Cardiac septum (tissue), 1 donor: Measurements from ENCODE around the gene GSX2. TPM values are rescaled to one million over a fixed set of nuclear protein-coding genes. Genes with fewer than 3 reads are reported as not detected.
"Not testable (repeated sequence)": the region's sequence is repeated elsewhere in the genome, so short reads cannot be mapped to it uniquely, and the experiment has no call there.

ENCODE experiments used
- DNase-seq: peaks from one replicate; pipeline ENCODE4 v3.0.0-alpha.2; 2020; ENCODE audit warnings: low spot score
- intact Hi-C: fragments of 100-400 bp; cut with DNase I; formaldehyde crosslinking; loops from one replicate; pipeline ENCODE4 v1.14.0; 2022
- long read RNA-seq: library from polyadenylated mRNA; unstranded; transcript quantifications from one replicate; pipeline ENCODE4 v2.0.0, GENCODE V29; 2021
- total RNA-seq: library from RNA; stranded (reverse); fragmentation: NEBNext Ultra II Directional; extraction: Animal tissue kit (Norgen Biotek cat#: 25700); gene quantifications from one replicate; pipeline ENCODE4 v1.2.1, GENCODE V29; 2021
- donor health status: DM: no; HTN: no; CAD: no.

GSX2 gene
- total RNA-seq: not detected
- long read RNA-seq: 0 reads

- no peak for DNase-seq
- intact Hi-C loops: loop anchor here (10.0 kb wide), 1 partner anchor 115 kb away; no protein-coding TSS in a partner anchor
Measured at GRCh38 chr4:54099748-54100574, at the start of gene GSX2. Gene GSX2 (plus strand): TSS chr4:54100163. CDS start chr4:54100345, 182 bp downstream.

GRCh38 chr4:54050214-54050904, 49.6 kb upstream of the GSX2 start:
- intact Hi-C loops: no loop called here
- no peak for DNase-seq

- intact Hi-C loops, DNase-seq: not testable (repeated sequence)
Measured at GRCh38 chr4:54053322-54053721, 46.6 kb upstream of the GSX2 start.

- intact Hi-C loops: no loop called here
Measured at GRCh38 chr4:54054501-54054900, 45.5 kb upstream of the GSX2 start.

GRCh38 chr4:54055494-54055893, 44.5 kb upstream of the GSX2 start:
- no peak for DNase-seq
- intact Hi-C loops: no loop called here

More at GRCh38 chr4:54054501-54054900, 45.5 kb upstream of the GSX2 start:
- DNase-seq: no peak

GRCh38 chr4:54056360-54056759, 43.6 kb upstream of the GSX2 start:
- intact Hi-C loops: no loop called here
- no peak for DNase-seq

GRCh38 chr4:54058171-54058570, 41.8 kb upstream of the GSX2 start:
- intact Hi-C loops: no loop called here
- no peak for DNase-seq

GRCh38 chr4:54060116-54060515, 39.8 kb upstream of the GSX2 start:
- intact Hi-C loops: loop anchor here (5.0 to 10.0 kb wide), 2 partner anchors 128 to 355 kb away; no protein-coding TSS in a partner anchor
- no peak for DNase-seq

- no peak for DNase-seq
- intact Hi-C loops: loop anchor here (5.0 to 10.0 kb wide), 2 partner anchors 129 to 356 kb away; no protein-coding TSS in a partner anchor
Measured at GRCh38 chr4:54061067-54061466, 38.9 kb upstream of the GSX2 start.

- no peak for DNase-seq
- intact Hi-C loops: loop anchor here (5.0 to 10.0 kb wide), 2 partner anchors 130 to 357 kb away; no protein-coding TSS in a partner anchor
Measured at GRCh38 chr4:54061873-54062272, 38.1 kb upstream of the GSX2 start.

GRCh38 chr4:54062392-54062791, 37.6 kb upstream of the GSX2 start:
- intact Hi-C loops: loop anchor here (5.0 to 10.0 kb wide), 2 partner anchors 130 to 358 kb away; no protein-coding TSS in a partner anchor
- DNase-seq: no peak

- no peak for DNase-seq
- intact Hi-C loops: loop anchor here (5.0 to 10.0 kb wide), 2 partner anchors 131 to 358 kb away; no protein-coding TSS in a partner anchor
Measured at GRCh38 chr4:54063229-54063628, 36.7 kb upstream of the GSX2 start.

GRCh38 chr4:54063737-54064316, 36.1 kb upstream of the GSX2 start:
- intact Hi-C loops: loop anchor here (2.0 to 10.0 kb wide), 3 partner anchors 19 to 359 kb away; no protein-coding TSS in a partner anchor
- peak; percentile 79 for DNase-seq

GRCh38 chr4:54064317-54065111, 35.4 kb upstream of the GSX2 start, which contains the start of gene CHIC2:
Gene CHIC2 (minus strand): TSS chr4:54064605. CDS start chr4:54064300, 305 bp downstream.
- intact Hi-C loops: loop anchor here (2.0 to 10.0 kb wide), 4 partner anchors 18 to 360 kb away; no protein-coding TSS in a partner anchor
- DNase-seq: peak; percentile 98

- no peak for DNase-seq
- intact Hi-C loops: loop anchor here (2.0 to 10.0 kb wide), 3 partner anchors 17 to 361 kb away; no protein-coding TSS in a partner anchor
Measured at GRCh38 chr4:54065282-54066087, 34.5 kb upstream of the GSX2 start.

- intact Hi-C loops: loop anchor here (5.0 to 10.0 kb wide), 2 partner anchors 151 to 361 kb away; no protein-coding TSS in a partner anchor
Measured at GRCh38 chr4:54066088-54066415, 33.9 kb upstream of the GSX2 start.

GRCh38 chr4:54066718-54067129, 33.2 kb upstream of the GSX2 start:
- no peak for DNase-seq
- intact Hi-C loops: loop anchor here (5.0 to 10.0 kb wide), 2 partner anchors 151 to 362 kb away; no protein-coding TSS in a partner anchor

More at GRCh38 chr4:54066088-54066415, 33.9 kb upstream of the GSX2 start:
- DNase-seq: no peak

GRCh38 chr4:54067166-54067565, 32.8 kb upstream of the GSX2 start:
- DNase-seq: no peak
- intact Hi-C loops: loop anchor here (5.0 to 10.0 kb wide), 2 partner anchors 150 to 362 kb away; no protein-coding TSS in a partner anchor
